Mucosa of descending colon (tissue), 3 donors: ENCODE data around the gene SMYD4. TPM values are rescaled to one million over a fixed set of nuclear protein-coding genes. Genes with fewer than 3 reads are reported as not detected.

Source experiments
- ATAC-seq: fragments of 200-7000 bp; cut with Tn5 transposase; one replicate; pipeline ENCODE4 v1.9.1; 2020; ENCODE audit warnings: mild to moderate bottlenecking, moderate library complexity
- DNase-seq, 3 donors: peaks; one replicate each; pipeline ENCODE4 v3.0.0-alpha.2; 2020
- H3K36me3 ChIP-seq: fragments of 200-600 bp; one replicate; pipeline ENCODE4 v1.8.0; 2021; ENCODE audit warnings: low read depth, mild to moderate bottlenecking
- H3K4me1 ChIP-seq: fragments of 200-600 bp; one replicate; pipeline ENCODE4 v1.8.0; 2021; ENCODE audit warnings: low read depth, mild to moderate bottlenecking
- H3K4me3 ChIP-seq: fragments of 200-600 bp; one replicate; pipeline ENCODE4 v1.8.0; 2021; ENCODE audit warnings: mild to moderate bottlenecking
- H3K9me3 ChIP-seq: fragments of 200-600 bp; one replicate; pipeline ENCODE4 v1.8.0; 2021; ENCODE audit warnings: mild to moderate bottlenecking
- intact Hi-C, 2 donors: fragments of 100-400 bp; cut with DNase I in 1 of 2; cut with micrococcal nuclease in 1 of 2; formaldehyde crosslinking; loops; one replicate each; pipeline versions ENCODE4 v1.11.0 to v1.11.1; 2022; cut with DNase I, micrococcal nuclease
- total RNA-seq, 3 donors: library from RNA; stranded (reverse); fragmentation: NEBNext Ultra II Directional in 2 of 3; extraction: Animal tissue kit (Norgen Biotek cat#: 25700) in 2 of 3; gene quantifications; one replicate each; pipeline versions ENCODE4 v1.2.1 to v1.2.4, GENCODE V29; 2021 to 2023
- TF ChIP-seq, protein P1 (sequence below): fragments of 200-600 bp; IDR thresholded peaks from one replicate; pipeline ENCODE4 v1.8.0; 2022; ENCODE audit warnings: antibody characterized with exemption, mild to moderate bottlenecking
- donor health status: DM: no; HTN: no; CAD: no; lungs with moderate emphysema.
- donor health status: DM: no; HTN: no; CAD: no.
- donor health status: DM: no; HTN: yes; CAD: no.

Gene SMYD4
- total RNA-seq, 3 donors from 2014 or later = 9.8 to 19.4 (median 10.7) TPM

DNA sequence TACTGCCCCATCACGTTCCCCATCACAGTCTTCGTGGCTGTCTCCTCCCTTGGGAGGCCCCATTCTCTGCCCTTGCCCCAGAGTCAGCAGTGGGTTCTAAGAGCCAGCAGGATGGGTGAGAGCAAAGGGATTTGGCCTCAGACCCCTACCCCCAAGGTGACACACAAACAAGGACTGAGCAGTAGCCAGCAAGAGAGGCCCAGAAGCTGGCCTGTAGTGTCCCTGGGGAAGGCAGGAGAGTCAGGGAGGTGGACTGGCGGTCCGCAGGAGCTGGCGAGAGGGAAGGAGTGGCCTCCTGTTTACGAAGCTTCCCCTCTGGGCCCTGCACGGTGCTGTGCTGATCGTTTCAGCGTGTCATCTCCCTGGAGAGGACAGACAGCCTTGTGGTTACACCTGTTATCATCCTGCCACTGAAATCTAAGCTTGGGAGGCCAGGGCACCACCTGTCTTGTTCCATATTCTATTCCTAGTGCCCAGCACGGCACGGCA, 96.8 kb downstream of the SMYD4 start:
- H3K36me3 ChIP-seq = peaks cover 2% of the 10 kb centered on the region
- TF ChIP-seq, protein P1, sequence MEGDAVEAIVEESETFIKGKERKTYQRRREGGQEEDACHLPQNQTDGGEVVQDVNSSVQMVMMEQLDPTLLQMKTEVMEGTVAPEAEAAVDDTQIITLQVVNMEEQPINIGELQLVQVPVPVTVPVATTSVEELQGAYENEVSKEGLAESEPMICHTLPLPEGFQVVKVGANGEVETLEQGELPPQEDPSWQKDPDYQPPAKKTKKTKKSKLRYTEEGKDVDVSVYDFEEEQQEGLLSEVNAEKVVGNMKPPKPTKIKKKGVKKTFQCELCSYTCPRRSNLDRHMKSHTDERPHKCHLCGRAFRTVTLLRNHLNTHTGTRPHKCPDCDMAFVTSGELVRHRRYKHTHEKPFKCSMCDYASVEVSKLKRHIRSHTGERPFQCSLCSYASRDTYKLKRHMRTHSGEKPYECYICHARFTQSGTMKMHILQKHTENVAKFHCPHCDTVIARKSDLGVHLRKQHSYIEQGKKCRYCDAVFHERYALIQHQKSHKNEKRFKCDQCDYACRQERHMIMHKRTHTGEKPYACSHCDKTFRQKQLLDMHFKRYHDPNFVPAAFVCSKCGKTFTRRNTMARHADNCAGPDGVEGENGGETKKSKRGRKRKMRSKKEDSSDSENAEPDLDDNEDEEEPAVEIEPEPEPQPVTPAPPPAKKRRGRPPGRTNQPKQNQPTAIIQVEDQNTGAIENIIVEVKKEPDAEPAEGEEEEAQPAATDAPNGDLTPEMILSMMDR = no peak
- H3K9me3 ChIP-seq = no peaks in the 10 kb centered on the region
- H3K4me1 ChIP-seq = peaks cover 3% of the 10 kb centered on the region
- intact Hi-C loops = no loop called here
- no peak for DNase-seq
- ATAC-seq = no peak
- no peak overlapping the region for H3K4me3 ChIP-seq

DNA sequence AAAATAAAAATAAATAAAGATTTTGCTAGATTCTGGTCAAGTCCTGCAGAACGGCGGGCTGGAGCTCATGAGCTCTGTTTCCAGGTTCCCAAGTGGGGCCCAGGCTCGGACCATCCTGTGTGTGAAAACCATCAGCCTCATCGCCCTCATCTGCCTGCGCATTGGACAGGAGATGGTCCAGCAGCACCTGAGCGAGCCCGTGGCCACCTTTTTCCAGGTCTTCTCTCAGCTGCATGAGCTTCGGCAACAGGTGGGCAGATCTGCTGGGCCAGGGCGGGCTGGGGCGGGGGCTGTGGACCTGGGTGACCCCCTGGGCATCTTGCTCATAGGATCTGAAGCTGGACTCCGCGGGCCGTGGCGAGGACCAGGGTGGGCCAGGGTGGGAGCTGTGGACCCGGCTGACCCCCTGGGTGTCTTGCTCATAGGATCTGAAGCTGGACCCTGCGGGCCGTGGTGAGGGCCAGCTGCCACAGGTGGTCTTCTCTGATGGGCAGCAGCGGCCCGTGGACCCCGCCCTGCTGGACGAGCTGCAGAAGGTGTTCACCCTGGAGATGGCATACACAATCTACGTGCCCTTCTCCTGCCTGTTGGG, 97.4 kb downstream of the SMYD4 start:
- Histone ChIP-seq H3K9me3 (no peaks in the 10 kb centered on the region), H3K4me1 (peaks cover 3% of the 10 kb centered on the region), H3K4me3 (no peak overlapping the region), H3K36me3 (peaks cover 1% of the 10 kb centered on the region)
- DNase-seq (no peak), ATAC-seq (no peak)
- intact Hi-C loops = no loop called here
- TF ChIP-seq, protein P1 = no peak

DNA sequence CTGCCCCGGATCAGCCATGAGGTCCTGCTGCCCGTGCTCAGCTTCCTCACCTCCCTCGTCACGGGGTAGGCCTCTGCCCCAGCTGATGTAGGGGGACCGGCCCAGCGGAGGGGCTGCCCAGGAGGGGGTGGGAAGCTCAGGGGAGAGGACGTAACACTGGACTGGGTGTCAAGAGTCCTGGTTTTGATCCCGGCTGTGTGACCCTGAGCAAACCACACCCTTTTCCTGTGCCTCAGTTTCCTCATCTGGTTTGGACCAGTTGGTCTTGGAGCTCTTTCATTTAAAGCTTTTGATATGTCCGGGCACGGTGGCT, 98.6 kb downstream of the SMYD4 start:
- DNase-seq (no peak), ATAC-seq (no peak)
- no peak overlapping the region for H3K4me3 ChIP-seq
- H3K36me3 ChIP-seq = no peaks in the 10 kb centered on the region
- H3K4me1 ChIP-seq = peaks cover 8% of the 10 kb centered on the region
- intact Hi-C loops = no loop called here
- TF ChIP-seq, protein P1 = no peak
- H3K9me3 ChIP-seq = no peaks in the 10 kb centered on the region

DNA sequence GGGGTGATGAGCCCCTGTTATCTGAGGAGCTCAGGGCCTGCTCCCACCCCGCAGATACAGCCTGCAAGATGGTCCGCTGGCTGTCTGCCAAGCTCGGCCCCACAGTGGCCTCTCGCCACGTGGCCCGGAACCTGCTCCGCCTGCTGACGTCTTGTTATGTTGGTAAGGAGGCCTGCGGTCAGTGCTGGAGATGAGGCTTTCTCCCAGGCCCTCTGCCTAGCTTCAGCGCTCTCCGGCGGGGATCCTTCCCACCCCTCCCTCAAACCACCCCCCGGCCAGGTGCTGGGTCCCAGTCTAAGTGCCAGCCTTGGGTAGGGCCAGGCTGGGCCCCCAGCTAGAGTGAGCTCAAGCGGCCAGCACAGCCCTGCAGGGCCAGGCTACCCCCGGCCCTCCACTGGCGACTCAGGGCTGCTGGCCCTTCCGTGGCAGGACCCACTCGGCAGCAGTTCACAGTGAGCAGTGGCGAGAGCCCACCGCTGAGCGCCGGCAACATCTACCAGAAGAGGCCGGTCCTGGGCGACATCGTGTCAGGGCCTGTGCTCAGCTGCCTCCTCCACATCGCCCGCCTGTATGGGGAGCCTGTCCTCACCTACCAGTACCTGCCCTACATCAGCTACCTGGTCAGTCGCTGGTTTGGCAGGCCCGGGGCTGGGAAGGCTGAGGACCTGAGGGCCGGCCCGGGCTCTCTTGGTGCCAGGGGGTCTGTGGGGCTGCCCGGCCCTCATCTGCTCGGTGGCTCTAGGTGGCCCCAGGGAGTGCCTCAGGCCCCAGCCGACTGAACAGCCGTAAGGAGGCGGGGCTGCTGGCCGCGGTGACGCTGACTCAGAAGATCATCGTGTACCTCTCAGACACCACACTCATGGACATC, 99.1 kb downstream of the SMYD4 start:
- H3K4me1 ChIP-seq = peaks cover 11% of the 10 kb centered on the region
- peak; percentile 55 for ATAC-seq
- no peak overlapping the region for H3K4me3 ChIP-seq
- TF ChIP-seq, protein P1 = no peak
- DNase-seq = peak; percentile 65 to 85 (median 67)
- H3K36me3 ChIP-seq = no peaks in the 10 kb centered on the region
- no peaks in the 10 kb centered on the region for H3K9me3 ChIP-seq
- intact Hi-C loops = no loop called here

DNA sequence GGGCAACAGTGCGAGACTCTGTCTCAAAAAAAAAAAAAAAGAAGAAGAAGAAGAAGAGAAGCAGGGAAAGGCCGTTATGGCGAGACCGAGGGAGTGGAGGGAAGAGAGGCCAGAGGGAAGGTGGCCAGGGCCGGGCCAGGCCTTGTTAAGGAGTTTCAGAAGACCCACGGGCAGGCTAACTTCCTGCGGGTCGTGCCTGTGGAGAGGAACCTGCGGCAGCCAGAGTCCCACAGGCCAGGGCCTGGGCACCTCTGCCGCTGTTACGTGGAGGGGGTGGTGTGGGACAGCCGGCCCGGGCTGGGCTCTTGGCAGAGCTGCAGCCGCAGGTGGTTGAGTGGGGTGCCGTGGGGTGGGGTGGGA, 99.8 kb downstream of the SMYD4 start:
- ATAC-seq = no peak
- intact Hi-C loops = no loop called here
- no peak for DNase-seq
- Histone ChIP-seq H3K9me3 (no peaks in the 10 kb centered on the region), H3K4me1 (peaks cover 16% of the 10 kb centered on the region), H3K4me3 (no peak overlapping the region), H3K36me3 (no peaks in the 10 kb centered on the region)
- TF ChIP-seq, protein P1 = no peak

Other genes with a start within 250 kb of the SMYD4 start
- gene SLC43A2, start 201.1 kb downstream of the SMYD4 start, total RNA-seq = 10 to 100 TPM; 12.7 to 30.8 (median 23.7) TPM
- gene SCARF1, start 184.2 kb downstream of the SMYD4 start, total RNA-seq = 10 to 100 TPM; 13.1 to 17.8 (median 14.8) TPM
- gene RILP, start 180.0 kb downstream of the SMYD4 start, total RNA-seq = 10 to 100 TPM; 33.3 to 71.6 (median 41.0) TPM
- gene PRPF8, start 145.0 kb downstream of the SMYD4 start, total RNA-seq = 100 to 1,000 TPM; 214 to 238 (median 222) TPM
- 10 to 100 TPM; 29.0 to 45.6 (median 37.6) TPM for gene TLCD2, start 119.5 kb downstream of the SMYD4 start, total RNA-seq
- 10 to 100 TPM; 17.3 to 27.3 (median 22.4) TPM for gene WDR81, start 105.2 kb downstream of the SMYD4 start, total RNA-seq
- 1 to 10 TPM in 2 of 3 donors, under 1 TPM in 1; 0.78 to 8.2 (median 2.9) TPM for gene SERPINF2, start 87.0 kb downstream of the SMYD4 start, total RNA-seq
- gene SERPINF1, start 67.8 kb downstream of the SMYD4 start, total RNA-seq = 100 to 1,000 TPM in 1 of 3 donors, 10 to 100 TPM in 2; 16.9 to 111 (median 76.9) TPM
- gene RPA1, start 103 bp upstream of the SMYD4 start, total RNA-seq = 10 to 100 TPM; 52.3 to 77.4 (median 75.5) TPM
- under 1 TPM; 0.14 to 0.47 (median 0.43) TPM for gene RTN4RL1, start 195.4 kb upstream of the SMYD4 start, total RNA-seq
- 10 to 100 TPM; 33.1 to 43.7 (median 42.2) TPM for gene DPH1, start 200.3 kb upstream of the SMYD4 start, total RNA-seq
- gene OVCA2, start 212.1 kb upstream of the SMYD4 start, total RNA-seq = 10 to 100 TPM; 25.3 to 35.5 (median 33.0) TPM
- gene HIC1, start 225.2 kb upstream of the SMYD4 start, total RNA-seq = 10 to 100 TPM in 2 of 3 donors, 1 to 10 TPM in 1; 6.0 to 28.9 (median 13.5) TPM